ENCODE results near the gene OLFM1. TPM values are rescaled to one million over a fixed set of nuclear protein-coding genes. Genes with fewer than 3 reads are reported as not detected.
A peak's percentile ranks its signal among the peaks of the same experiment; 100 is the strongest.

The OLFM1 gene
- total RNA-seq, 1 experiment from 2014 or later, result not detected

DNA sequence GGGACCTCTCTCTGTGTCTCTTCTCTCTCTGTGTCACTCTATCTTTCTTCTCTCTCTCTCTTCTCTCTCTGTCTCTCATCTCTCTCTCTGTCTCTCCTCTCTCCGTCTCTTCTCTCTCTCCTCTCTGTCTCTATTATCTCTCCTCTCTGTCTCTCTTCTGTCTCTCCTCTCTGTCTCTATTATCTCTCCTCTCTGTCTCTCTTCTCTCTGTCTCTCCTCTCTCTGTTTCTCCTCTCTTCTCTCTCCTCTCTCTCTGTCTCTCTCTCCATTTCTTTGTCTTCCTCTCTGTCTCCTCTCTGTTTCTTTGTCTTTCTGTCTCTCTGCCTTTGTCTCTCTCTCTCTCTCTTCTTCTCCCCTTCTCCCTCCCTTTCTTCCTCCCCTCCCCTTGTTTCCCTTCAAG is 3.2 kb upstream of the OLFM1 start:
- Histone ChIP-seq H3K27ac (no peak overlapping the region), H4K20me1 (ENCODE audit: insufficient read depth) (no peaks in the 10 kb centered on the region), H3K4me1 (replicated peaks; ENCODE audit: insufficient read depth) (no peaks in the 10 kb centered on the region), H3F3A (ENCODE audit: insufficient read depth, low read depth) (no peaks in the 10 kb centered on the region), H3K4me2 (no peak overlapping the region), H2AFZ (no peak overlapping the region), H3K79me2 (ENCODE audit: low read depth) (no peaks in the 10 kb centered on the region), H3K36me3 (ENCODE audit: low read depth) (no peaks in the 10 kb centered on the region), H3K4me3 (no peak overlapping the region), H3K9me2 (ENCODE audit: insufficient read depth) (no peaks in the 10 kb centered on the region), H3K27me3 (ENCODE audit: insufficient read depth, low read depth) (peaks cover 75% of the 10 kb centered on the region), H3K9me3 (ENCODE audit: insufficient read depth, low read depth) (no peaks in the 10 kb centered on the region)
- CTCF ChIA-PET, result no interaction called here
- DNase-seq, result no peak
- POLR2A ChIA-PET (ENCODE audit: unreplicated experiment), result no interaction called here
- TF ChIP-seq, protein P1, sequence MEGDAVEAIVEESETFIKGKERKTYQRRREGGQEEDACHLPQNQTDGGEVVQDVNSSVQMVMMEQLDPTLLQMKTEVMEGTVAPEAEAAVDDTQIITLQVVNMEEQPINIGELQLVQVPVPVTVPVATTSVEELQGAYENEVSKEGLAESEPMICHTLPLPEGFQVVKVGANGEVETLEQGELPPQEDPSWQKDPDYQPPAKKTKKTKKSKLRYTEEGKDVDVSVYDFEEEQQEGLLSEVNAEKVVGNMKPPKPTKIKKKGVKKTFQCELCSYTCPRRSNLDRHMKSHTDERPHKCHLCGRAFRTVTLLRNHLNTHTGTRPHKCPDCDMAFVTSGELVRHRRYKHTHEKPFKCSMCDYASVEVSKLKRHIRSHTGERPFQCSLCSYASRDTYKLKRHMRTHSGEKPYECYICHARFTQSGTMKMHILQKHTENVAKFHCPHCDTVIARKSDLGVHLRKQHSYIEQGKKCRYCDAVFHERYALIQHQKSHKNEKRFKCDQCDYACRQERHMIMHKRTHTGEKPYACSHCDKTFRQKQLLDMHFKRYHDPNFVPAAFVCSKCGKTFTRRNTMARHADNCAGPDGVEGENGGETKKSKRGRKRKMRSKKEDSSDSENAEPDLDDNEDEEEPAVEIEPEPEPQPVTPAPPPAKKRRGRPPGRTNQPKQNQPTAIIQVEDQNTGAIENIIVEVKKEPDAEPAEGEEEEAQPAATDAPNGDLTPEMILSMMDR (conservative IDR thresholded peaks at IDR 0.05), result no peak
- TF ChIP-seq EZH2 (IDR thresholded peaks at IDR 0.05; ENCODE audit: low read depth), result no peak
- intact Hi-C loops (cut with micrococcal nuclease; ENCODE audit: unreplicated experiment), result no loop called here
- BruUV-seq (replicated peaks), result no TSS peak

DNA sequence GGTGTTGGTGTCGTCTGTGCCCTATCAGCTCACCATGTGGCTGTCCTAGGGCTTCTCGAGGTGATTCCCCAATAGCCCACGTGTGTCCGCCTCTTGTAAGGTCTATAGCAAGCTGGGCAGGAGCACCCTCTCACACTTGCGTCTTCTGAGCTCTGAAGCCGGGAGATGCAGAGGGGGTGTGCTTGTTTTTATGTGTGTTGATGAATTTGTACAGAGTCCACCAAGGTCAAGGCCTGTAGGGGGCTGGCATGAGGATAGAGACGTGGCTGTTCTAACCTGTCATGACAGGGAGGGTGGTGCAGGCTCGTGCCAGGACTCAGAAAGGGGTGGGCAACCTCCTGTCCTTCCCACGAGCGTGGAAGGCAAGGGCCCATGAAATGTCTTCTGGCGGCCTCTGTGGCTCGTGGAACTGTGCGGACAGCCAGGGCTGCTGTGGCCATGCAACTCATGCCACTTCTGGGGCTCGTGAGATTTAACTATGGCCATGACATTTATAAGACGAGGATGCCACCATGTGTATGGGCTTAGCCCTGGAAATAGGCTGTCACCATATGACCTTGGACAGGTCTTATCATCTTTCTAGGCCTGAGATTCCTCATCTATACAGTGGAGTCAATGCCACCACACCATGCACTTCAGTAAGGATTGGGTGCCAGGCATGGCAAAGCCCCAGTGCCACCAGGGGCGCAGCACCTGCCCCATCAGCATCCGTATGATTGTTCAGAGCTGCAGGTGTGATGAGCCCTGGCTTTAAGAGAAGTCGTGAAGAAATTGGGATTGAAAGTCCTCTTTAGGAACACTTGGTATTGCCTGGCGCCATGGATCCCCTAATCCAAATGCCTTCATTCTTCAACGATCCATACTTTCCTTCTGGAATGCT is 2.3 kb upstream of the OLFM1 start:
- ChIA-PET POLR2A (ENCODE audit: unreplicated experiment) (no interaction called here), CTCF (interaction anchor here (0.5 kb wide), 1 partner anchor 326 kb away, joined by 6 read pairs; no protein-coding TSS in a partner anchor)
- Histone ChIP-seq H3K4me1 (replicated peaks; ENCODE audit: insufficient read depth) (no peaks in the 10 kb centered on the region), H3K27ac (no peak overlapping the region), H2AFZ (no peak overlapping the region), H3K9me2 (ENCODE audit: insufficient read depth) (no peaks in the 10 kb centered on the region), H4K20me1 (ENCODE audit: insufficient read depth) (no peaks in the 10 kb centered on the region), H3F3A (ENCODE audit: insufficient read depth, low read depth) (no peaks in the 10 kb centered on the region), H3K4me2 (no peak overlapping the region), H3K36me3 (ENCODE audit: low read depth) (no peaks in the 10 kb centered on the region), H3K9me3 (ENCODE audit: insufficient read depth, low read depth) (no peaks in the 10 kb centered on the region), H3K79me2 (ENCODE audit: low read depth) (no peaks in the 10 kb centered on the region), H3K4me3 (no peak overlapping the region), H3K27me3 (ENCODE audit: insufficient read depth, low read depth) (peaks cover 74% of the 10 kb centered on the region)
- intact Hi-C loops (cut with micrococcal nuclease; ENCODE audit: unreplicated experiment), result no loop called here
- no peak for DNase-seq
- BruUV-seq (replicated peaks), result no TSS peak
- no peak for TF ChIP-seq EZH2 (IDR thresholded peaks at IDR 0.05; ENCODE audit: low read depth)
- TF ChIP-seq, protein P1 (conservative IDR thresholded peaks at IDR 0.05), result no peak

DNA sequence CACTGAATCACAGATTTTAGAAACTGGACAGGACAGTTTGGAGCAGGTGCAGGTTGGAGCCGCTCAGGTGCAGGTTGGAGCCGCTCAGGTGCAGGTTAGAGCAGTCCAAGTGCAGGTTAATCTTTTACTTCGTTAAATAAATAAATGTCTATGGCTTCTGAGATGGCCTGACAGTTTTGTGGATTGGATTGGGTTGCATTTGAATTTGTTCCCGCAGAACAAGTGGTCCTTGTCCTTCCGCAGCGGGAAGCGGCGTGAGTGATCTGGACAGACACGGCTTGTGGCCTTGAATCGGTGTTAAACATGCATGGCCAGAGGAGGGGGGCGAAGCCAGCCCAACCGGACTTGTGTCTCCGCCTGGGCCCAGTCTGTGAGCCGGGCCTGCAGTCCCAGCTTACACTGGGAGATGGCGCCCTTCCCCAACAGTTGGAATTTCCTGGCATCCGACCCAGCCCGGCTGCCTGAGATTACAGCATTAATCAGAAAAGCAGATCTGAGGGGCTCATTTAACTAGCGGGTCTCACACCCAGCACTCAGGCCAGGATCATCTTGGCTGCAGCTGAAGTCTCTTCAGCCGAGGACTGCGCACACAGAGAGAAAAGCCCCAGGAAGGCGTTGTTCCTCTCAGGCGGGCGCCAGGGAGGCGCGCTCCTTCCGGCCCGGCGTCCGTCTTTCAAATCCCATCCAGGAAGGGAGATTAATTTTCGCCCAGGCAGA is 1.5 kb upstream of the OLFM1 start:
- Histone ChIP-seq H2AFZ (no peak overlapping the region), H3K4me2 (no peak overlapping the region), H3K4me3 (no peak overlapping the region), H4K20me1 (ENCODE audit: insufficient read depth) (no peaks in the 10 kb centered on the region), H3K79me2 (ENCODE audit: low read depth) (no peaks in the 10 kb centered on the region), H3K36me3 (ENCODE audit: low read depth) (no peaks in the 10 kb centered on the region), H3K9me3 (ENCODE audit: insufficient read depth, low read depth) (no peaks in the 10 kb centered on the region), H3K27me3 (ENCODE audit: insufficient read depth, low read depth) (peaks cover 75% of the 10 kb centered on the region), H3K4me1 (replicated peaks; ENCODE audit: insufficient read depth) (no peaks in the 10 kb centered on the region), H3K27ac (no peak overlapping the region), H3F3A (ENCODE audit: insufficient read depth, low read depth) (no peaks in the 10 kb centered on the region), H3K9me2 (ENCODE audit: insufficient read depth) (no peaks in the 10 kb centered on the region)
- TF ChIP-seq, protein P1 (conservative IDR thresholded peaks at IDR 0.05), result peak; percentile 81
- TF ChIP-seq EZH2 (IDR thresholded peaks at IDR 0.05; ENCODE audit: low read depth), result no peak
- ChIA-PET POLR2A (ENCODE audit: unreplicated experiment) (no interaction called here), CTCF (interaction anchor here (0.5 kb wide), 1 partner anchor 325 kb away, joined by 6 read pairs; no protein-coding TSS in a partner anchor)
- intact Hi-C loops (cut with micrococcal nuclease; ENCODE audit: unreplicated experiment), result loop anchor here (1.0 kb wide), 2 partner anchors 258 to 326 kb away; no protein-coding TSS in a partner anchor
- peak; percentile 38 to 67 for DNase-seq
- no TSS peak for BruUV-seq (replicated peaks)

Data from PC-9 (cell line).